Daoy (cell line): ENCODE results near the gene PCGF5. TPM values are rescaled to one million over a fixed set of nuclear protein-coding genes. Genes with fewer than 3 reads are reported as not detected.
A peak's percentile ranks its signal among the peaks of the same experiment; 100 is the strongest.
"Not testable (repeated sequence)": the region's sequence is repeated elsewhere in the genome, so short reads cannot be mapped to it uniquely, and the experiment has no call there.

Experiments
- DNase-seq: peaks from one replicate; pipeline ENCODE4 v3.0.0-alpha.2; 2015; ENCODE audit warnings: low read depth
- total RNA-seq: library from RNA; depleted of rRNA; stranded (reverse); fragments of >200 nt; shearing (Covaris generic); gene quantifications from 2 replicates; pipeline ENCODE4 v1.2.3, GENCODE V29; 2014

PCGF5 gene
- total RNA-seq, 1 experiment from 2014 or later, result 15.0 TPM

DNA sequence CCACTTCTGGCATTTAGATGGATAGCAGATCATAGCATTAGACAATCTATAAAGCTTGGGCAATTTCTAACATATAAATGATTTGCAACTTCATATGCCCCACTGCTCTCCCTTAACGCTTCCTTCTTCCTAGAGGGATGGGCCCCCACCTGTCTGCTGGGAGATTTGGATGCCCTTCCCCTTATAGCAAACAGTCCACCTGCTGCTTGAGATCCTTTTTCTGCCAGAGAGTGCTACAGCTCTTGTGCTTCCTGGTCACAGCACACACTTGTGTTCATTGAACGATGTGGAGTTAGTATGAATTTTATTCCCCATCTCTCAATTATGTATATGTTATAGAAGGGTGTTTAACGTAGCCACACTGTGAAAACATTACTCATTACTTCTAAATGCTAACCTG is 10.4 kb upstream of the PCGF5 start:
- DNase-seq, result no peak

GRCh38 chr10:91210435-91210834 is 10.0 kb upstream of the PCGF5 start:
- DNase-seq, result no peak

GRCh38 chr10:91211675-91212074 is 8.8 kb upstream of the PCGF5 start:
- no peak for DNase-seq

GRCh38 chr10:91214911-91215310 is 5.6 kb upstream of the PCGF5 start:
- no peak for DNase-seq

DNA sequence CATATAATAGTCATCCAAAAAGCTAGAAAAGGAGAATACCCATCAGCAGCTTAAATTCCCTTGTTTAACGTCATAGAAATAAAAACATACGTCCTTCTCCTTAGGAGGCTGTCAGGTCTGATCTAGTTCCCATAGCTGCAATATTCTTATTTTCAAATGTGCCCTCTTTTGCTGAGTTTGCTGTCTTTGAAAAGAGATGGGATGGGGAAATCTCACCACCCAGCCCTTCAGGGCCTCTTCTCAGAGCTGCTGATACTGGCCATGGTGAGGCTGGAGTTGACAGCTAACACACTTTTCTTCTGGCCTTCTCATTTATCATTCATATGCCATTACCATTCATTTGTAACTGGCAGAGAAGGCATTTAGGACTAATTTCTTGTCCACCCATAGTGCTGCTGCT is 5.1 kb upstream of the PCGF5 start:
- no peak for DNase-seq

DNA sequence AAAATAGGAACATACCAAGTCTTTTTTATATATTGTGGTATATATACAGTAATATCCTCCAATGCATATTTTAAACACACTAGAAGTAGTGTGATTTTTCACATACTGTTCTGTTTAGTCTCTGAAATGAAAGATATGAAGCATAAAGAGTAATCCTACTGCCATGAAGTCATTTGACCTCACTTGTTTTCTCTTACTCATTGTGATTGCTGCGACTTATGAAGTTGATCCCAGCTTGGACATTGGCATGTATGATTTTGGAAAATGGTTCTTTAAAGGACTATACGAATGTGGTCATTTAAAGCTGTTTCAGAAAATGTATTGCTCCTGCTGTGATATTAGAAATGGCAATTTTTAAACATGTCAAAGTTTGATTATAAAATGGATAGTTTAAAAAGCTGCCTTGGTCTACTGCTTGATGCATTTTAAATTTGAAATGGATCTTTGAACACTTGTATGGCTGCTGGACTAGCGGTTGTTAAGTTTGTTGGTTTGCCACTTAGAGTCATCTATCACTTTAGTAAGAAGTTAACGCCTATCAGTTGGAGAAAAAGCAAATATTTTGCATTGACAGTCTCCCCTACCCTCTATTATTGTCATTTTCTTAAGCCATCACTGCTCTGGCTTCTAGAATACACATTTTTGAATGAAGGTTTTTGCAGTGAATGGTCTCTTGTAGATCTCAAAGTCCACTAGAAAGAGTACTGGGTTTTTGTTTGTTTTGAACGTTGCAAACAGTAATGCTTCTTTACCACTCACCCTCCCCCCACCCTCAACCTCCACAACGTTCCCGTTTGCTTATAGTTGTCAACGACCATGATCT is 881 bp upstream of the PCGF5 start:
- DNase-seq, result no peak

DNA sequence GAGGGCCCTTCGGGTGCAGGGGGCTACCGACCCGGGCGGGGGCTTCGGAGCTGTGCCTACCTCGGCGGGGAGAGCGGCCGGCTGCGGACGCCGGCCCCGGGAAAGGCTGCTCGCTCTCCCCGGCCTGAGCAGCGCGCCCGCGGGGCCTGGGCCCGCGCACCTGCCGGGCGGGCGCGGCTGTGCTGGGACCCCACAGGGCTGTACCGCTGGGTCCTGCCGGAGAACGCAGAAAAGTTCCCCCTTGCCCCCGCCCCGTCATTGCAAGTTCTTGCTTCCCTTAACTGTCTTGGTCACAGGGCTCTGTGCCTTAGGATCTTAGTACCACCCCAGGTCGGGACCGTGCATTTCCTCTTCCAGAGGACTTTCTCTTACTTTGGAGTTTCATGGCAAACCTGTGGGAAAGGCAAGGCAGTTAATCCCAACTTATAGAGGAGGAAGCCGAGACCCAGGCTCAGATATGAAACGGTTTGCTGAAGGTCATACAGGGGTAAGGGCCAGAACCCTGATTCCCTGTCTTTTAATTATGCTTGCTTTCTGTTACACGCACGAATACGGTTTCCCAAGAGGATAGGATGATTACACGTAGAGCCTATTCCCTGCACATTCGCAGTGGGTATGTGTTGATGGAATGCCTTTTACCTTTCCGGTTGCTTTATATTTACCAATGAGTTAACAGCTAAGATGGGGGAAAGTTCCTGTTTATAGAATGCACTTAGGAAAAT is 652 bp downstream of the PCGF5 start:
- DNase-seq, result peak; percentile 19

GRCh38 chr10:91226093-91226492 is 5.6 kb downstream of the PCGF5 start:
- no peak for DNase-seq

- no peak for DNase-seq
These were observed 7.1 kb downstream of the PCGF5 start for GRCh38 chr10:91227576-91227975.

GRCh38 chr10:91229683-91230082 is 9.2 kb downstream of the PCGF5 start:
- DNase-seq, result no peak

DNA sequence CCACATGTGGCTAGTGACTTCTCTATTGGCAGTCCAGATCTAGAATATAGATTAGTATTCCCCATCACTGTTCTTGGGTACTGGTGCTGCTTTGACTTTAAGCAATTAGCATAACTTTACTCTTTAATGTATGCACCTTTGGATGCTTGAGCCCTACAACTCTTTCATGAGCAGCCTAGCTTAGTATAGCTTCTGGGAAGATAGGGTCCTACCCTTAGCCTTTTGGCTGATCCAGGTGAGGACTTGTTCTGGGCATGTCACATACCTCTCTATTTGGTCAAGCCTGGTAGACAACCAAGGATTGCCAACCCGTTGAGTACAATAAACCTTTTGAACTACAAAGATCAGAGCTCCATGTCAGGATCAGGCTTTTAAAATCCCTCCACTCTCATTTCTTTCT is 17.7 kb downstream of the PCGF5 start:
- DNase-seq, result no peak

DNA sequence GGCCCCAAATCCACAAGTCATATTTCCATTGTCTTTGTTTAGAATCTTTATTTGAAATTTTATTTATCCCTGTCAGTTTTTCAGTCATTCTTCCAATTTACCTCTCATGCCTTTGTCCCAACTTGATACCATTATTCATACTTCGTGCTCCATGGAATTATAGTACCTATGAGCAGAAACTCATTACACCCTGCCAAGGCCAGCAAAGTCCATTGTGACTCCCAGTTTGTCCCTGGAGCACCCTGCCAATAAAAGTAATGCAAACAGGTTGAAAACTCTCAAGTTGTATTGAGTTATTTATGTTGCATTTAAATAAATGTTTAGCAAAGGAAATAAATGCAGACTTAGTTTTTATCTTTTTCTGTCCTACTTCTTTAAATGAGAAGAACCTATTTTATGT is 19.3 kb downstream of the PCGF5 start:
- no peak for DNase-seq

GRCh38 chr10:91242940-91243339 is 22.5 kb downstream of the PCGF5 start:
- DNase-seq, result no peak

DNA sequence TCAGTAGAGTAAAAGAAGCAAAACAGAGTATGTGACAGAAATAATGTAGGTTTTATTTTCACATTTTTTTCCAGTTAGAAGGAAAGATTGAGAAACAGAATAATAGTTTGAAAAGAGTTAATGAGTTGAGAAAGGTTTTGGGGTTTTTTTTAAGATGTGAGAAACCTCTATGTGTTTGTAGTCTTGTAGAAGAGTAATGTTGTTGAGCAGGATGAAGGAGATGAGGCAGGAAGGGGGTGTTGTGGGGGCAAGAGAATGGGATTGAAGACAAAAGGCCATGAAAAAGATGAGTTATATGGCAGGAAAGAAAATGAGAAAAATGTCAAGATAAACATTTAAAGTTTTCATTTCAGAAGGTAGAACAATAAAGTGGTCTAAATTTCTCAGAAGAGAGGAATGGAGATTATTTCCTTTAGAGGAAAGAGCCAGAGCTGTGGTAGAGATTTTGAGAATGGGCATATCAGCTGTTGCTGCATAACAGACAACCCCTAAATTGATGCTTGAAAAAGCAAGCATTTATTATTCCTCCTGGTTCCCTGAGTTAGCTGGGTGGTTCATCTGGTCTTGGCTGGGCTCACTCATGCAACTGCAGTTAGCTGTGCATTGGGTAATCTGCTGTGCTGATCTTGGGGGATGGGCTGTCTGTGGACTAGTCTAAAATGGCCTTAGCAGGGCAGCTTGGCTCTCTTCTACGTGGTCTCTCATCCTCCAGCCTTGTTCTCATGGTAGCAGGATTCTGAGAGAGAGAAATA is 27.1 kb downstream of the PCGF5 start:
- no peak for DNase-seq

- no peak for DNase-seq
These were observed 29.2 kb downstream of the PCGF5 start for GRCh38 chr10:91249700-91250099.

DNA sequence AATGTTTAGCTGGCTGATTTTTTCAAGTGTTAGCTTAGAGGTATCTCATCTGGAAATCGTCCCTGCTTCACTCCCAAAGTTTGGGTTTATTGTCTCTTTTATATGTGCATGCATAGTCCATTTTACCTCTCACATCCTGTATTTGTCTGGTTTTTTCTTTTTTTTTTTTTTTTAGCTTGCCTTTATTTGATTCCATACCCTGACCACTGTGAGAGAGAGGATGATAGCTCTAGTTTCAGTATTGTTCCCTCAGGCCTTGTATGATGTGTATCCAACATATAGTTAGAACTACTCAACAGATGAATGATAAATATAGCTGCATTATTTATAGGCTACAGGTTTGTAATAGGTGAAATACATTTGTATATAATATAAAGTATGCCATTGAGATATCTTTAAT is 29.9 kb downstream of the PCGF5 start:
- DNase-seq, result no peak

DNA sequence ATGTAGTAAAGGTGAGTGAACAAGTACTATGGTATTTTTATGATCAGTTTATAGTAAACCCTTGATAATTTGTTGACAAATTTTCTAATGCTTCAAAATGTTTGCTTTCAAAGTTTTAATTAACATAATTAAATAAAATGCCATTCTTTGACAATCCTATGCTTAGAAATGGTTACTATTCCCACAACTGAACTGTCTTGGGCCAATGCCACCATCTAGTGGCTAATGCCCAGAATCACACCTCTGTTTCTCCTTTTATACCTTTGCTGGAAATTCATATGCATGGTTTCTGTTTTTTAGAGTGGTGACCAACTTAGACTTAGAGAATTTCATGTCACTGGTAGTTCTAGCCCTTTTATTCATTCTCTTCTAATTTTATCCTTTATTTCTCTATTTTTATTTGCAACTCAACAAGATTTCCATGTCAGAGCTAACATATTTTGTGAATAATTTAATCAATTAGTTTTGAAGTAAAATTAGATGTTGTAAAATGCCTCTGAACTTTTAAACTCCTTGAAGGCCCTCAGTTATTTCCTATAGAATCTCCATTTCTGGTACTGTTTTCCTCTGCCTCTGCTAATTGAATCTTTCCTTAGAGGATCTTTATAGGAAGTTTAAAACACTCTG is 31.1 kb downstream of the PCGF5 start:
- DNase-seq, result peak; percentile 37

GRCh38 chr10:91253300-91253699 is 32.8 kb downstream of the PCGF5 start:
- no peak for DNase-seq

DNA sequence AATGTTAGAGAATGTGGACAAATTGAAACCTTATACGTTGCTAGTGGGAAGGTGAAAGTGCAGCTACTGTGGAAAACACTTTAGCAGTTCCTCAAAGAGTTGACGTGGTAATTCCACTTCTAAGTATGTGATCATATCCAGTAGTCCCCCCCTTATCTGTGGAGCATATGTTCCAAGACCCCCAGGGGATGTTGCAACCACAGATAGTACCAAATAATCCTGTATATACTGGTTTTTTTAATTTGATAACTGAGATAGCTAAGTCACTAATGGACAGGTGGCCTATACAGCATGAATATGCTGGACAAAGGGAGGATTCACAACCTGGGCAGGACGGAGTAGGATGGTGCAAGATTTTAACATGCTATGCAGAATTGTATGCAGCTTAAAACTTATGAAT is 36.8 kb downstream of the PCGF5 start:
- DNase-seq, result no peak

GRCh38 chr10:91260417-91260816 is 40.0 kb downstream of the PCGF5 start:
- not testable (repeated sequence) for DNase-seq

- DNase-seq, result no peak
These were observed 51.4 kb downstream of the PCGF5 start for GRCh38 chr10:91271886-91272285.

GRCh38 chr10:91284486-91285090 is 64.1 kb downstream of the PCGF5 start:
- no peak for DNase-seq
